ENCODE results near the gene ZNF423.

Gene ZNF423

GRCh38 chr16:49636608-49637007 is 219.3 kb downstream of the ZNF423 start:
- no peak for DNase-seq

DNA sequence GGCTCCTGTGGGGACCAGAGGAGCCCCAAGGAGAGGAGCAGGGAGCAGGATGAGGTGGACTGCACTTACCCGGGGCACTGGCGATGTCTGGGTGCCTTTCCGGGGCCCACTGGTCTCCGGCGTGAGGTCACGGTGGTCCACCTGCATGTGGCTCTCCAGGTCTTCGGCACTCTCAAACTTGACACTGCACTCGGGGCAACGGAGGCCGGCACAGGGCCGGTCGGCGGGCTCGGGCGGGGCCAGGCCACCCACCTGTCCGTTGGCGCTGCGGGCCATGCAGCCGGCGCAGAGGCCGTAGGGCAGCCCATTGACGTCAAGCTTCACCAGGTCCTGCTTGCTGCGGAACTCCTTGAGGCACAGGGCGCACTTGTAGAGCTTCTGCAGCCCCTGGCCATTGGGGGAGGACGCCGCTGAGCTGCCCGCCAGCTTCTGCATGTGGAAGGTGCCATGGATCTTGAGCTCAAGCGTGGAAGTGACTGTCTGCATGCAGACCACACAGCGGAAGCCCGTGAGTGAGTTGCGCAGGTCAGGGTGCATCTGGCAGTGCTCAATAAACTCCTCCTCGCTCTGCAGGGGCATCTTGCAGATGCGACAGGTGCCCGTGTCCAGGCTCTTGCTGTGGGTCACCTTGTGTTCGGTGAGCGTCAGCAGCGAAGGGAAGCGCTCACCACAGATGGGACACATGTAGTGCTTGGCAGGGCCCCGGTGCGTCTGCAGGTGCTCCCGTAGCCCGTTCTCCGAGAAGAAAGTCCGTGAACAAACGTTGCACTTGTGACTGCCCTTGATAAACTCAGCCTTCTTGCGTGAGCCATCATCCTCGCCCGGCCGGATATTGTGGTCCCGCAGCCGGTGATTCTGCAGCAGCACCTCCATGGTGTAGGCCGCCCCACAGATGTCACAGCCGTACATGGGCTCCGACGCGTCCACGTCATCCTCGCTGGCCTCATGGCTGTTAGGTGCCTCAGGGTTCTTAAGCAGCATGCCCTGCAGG is 220.0 kb downstream of the ZNF423 start:
- DNase-seq = no peak

GRCh38 chr16:49635009-49635350 is 220.9 kb downstream of the ZNF423 start:
- DNase-seq = no peak

- DNase-seq = no peak
Measured at GRCh38 chr16:49634235-49635008, 221.5 kb downstream of the ZNF423 start.

GRCh38 chr16:49632795-49633184 is 223.1 kb downstream of the ZNF423 start:
- no peak for DNase-seq

DNA sequence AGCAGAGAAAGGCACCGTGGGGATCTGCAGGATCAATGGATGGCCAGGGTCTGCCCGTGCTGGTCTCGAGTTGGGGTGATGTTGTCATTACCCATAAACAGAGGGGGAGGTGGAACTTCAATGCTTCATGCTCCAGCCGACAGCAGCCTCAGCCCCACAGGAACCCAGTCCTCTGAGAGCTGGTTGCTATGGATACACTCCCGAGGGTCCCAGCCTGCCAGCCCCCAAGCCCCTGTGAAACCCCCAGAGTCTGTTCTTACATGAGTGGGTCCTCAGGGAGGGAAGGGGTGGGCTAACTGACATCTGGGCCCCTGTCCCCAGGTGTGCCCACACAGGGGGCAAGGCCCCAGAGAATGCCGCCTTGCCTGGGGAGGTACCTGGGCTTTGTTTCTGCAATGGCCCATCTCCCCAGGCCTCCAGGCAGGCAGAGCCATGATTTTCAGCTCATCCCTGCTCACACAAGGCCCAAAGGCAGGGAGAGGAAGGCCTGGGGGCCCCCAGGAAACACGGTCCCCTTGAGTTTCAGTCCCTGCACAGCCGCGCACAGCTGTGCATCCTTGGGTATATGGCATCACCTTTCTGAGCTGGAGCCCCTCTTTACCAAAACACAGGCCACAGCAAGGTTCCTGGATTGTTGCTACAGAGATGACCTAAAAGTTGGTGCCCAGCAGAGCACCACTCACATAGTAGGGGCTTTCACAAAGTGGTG is 223.7 kb downstream of the ZNF423 start:
- DNase-seq = no peak

DNA sequence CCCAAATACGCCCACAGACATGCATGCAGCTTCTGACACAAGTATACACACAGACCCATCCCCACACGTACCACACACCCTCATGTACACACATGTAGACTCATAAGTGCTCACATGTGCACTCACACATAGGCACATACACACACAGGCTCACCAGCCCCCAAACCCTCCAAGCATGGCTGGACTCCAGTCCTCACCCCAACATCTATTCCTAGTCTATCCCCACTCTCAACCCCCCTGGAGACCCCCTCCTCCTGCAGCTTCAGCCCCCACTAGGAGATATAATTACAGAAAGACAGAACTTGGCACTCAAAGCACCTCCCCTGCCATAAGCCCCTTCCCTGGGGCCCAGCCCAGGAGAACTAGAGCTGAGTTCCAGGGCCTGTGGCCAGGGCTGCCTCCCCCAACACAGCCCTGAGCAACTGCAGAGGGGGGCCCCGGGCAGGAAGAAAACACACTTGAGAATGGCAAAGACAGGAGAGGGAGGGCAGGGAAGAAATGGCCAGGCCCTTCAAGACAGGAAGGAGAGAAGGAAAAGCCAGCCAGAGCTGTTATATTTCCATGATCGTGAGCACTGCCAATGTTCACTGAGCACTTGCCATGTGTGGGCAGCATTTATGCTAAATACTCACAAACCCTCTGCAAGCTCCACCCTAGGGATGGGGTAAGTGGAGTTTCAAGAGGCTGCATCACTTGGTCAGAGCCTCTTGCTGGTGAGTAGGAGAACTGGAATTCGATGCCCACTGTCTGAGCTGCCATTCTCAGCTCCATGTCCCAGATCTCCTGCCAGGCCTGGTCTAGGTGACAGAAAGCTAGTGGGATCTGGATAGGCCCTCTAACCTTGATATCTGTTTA is 224.5 kb downstream of the ZNF423 start:
- DNase-seq = no peak

- no peak for DNase-seq
Measured at GRCh38 chr16:49630783-49631182, 225.1 kb downstream of the ZNF423 start.

- no peak for DNase-seq
Measured at GRCh38 chr16:49629851-49630250, 226.1 kb downstream of the ZNF423 start.

- DNase-seq = no peak
Measured at GRCh38 chr16:49628148-49628547, 227.8 kb downstream of the ZNF423 start.

GRCh38 chr16:49625311-49626065 is 230.4 kb downstream of the ZNF423 start:
- DNase-seq = no peak

DNA sequence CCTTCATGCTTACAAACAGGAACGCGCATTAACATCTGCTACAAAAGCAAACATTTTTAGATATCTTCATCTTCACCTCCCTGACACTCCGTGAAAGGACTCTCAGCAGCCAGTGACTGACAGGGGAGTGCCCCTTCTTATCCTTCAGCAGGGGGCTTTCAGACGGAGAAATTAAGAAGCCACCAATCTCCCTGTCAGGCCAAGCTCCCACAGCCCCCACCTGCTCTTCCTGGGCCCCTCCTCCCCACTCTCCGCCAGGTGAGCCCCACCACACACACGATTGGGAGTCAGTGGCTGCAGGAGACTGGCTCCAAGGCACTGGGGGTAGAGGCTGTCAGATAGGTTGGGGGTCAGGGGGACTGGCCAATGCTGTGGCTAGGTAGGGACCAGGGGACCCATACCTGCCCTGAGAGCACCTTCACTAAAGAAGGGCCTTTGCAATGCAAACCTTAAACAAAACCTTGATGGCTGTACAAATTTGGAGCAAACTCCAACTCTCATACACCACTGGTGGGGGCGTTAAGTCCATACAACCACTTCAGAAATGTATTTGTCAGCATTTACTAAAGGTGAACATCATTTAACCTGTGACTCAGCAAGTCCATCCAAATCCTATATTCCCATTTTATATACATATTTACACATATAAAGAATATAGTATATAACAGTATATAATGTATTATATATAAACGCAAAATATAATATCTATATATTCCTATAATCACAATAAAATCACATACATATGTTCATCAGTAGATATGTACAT is 232.2 kb downstream of the ZNF423 start:
- peak; percentile 16 for DNase-seq

DNA sequence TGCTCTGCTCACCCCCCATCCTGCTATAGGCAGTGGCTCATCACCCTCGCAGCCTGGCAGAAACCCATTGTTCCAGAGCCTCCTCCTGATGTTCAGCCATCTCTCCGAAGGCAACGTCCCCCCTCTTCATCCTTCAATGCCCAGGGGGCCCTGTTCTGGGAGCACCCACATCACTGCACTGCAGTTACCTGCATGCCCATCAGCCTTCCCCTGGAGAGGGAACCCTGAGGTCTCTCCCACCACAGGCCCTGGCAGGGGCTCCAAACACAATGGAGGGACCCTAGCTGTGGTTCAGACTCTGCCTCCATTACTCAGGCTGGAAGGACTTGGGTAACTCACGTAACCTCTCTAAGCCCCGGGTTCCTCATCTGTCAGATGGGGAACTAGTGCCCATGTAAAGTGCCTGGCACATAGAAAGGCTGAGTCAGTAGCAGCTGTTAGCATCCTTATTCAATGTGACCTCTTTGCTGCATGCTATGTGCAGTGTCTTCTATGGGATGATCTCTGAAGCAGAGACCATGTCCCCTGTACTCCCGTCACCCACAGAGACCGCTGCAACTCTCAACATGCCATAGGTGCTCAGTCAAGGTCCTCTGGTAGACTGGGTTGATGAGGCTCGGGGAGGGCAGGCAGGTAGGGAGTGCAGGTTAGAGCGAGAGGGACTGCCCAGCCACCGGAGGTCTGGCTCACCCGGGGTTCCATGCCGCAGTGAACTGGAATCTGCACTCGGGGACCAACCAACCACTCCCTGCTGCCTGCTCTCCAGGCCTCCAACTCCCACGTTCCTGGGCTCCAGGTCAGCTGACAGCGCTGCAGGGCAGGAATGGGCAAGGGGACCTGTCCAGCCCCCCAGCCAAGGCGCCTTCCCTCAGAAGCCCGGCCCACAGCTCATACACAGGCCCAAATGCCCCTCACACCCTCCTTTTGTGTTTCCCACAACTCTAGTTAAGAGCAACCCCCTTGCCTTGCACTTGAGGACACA is 233.2 kb downstream of the ZNF423 start:
- DNase-seq = no peak

GRCh38 chr16:49622084-49622390 is 233.9 kb downstream of the ZNF423 start:
- DNase-seq = no peak

GRCh38 chr16:49621241-49622083 is 234.4 kb downstream of the ZNF423 start:
- no peak for DNase-seq

DNA sequence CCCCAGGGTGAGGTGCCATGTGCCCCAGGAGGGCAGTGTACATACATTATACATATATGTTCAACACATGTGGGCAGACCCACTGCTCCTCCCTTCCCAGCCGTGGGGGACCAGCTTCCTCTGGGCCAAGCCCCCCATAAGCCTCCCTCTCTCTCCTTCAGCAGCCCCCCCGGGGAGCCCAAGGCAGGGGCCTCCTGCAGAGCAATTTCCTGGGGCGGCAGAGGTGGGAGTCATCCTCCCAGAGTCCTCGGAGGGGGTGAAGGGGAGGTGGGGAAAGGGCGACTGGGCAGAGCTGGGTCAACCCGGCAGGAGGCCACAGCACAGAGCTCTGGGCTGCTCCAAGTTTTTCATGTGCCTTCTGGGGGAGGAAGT is 235.1 kb downstream of the ZNF423 start:
- no peak for DNase-seq

DNA sequence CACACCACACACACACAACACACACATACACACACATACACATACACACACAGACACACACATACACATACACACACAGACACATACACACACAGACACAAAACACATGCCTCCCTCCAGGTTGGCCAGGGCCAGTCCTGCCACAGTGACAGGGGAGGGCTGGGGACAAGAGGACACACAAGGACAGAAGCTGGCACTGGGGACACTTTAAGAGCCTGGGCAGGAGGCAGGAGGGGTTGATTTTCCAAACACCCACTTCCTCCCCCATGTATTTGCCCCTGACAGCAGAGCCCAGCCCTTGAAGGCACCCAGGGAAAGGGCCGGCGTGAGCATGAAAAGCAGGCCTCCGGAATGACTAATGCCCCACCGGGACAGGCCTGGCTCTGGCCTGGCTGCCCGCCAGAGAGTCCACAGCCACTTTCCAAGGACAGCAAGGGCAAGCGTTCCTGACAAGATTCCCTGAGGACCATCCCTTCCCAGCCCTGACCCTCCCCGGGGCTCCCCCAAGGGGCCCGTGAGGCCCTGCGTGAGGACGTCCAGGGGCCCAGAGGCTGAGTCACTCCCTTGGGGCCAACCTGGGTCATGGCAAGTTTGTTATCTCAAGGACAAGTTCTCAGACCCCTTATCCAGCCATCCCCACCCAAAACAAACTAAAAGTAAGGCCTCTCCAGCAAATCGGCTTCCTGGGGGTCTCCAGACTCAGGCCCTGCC is 235.6 kb downstream of the ZNF423 start:
- DNase-seq = no peak

DNA sequence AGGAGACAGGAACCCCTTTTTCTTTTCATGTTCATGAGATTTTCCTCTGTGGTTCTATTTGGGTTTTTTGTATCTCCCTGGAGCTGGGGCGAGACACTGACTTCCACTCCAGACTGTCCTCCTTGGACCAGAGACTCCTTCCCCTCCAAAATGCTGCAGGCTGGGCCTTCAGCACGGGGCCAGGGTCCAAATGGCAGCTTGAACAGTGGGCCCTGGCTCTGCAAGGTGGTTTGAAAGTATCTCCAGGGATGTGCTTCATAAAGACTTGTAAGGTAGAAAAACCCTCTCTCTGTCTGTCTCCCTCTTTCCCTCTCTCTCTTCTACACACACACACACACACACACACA is 236.1 kb downstream of the ZNF423 start:
- DNase-seq = no peak
